ENCODE results near the gene IFT80. TPM values are rescaled to one million over a fixed set of nuclear protein-coding genes. Genes with fewer than 3 reads are reported as not detected.

Gene IFT80
- total and polyA plus RNA-seq, 2 experiments from 2014 or later, result 14.1 to 33.0 TPM

GRCh38 chr3:160399125-160400029, at the start of gene IFT80, which contains the start of gene SMC4 (continued):
- TF ChIP-seq ZNF114 (CRISPR knock-in tag; IDR thresholded peaks at IDR 0.05), result 0 out of 2 replicates have a peak, but pooled peaks have one; percentile 65

- H3K27ac Mint-ChIP-seq, result no peak overlapping the region
- H3K4me2 ChIP-seq, result peak overlapping the region; percentile 80
These were observed 48.5 kb upstream of the IFT80 start for GRCh38 chr3:160447544-160447943.

More at GRCh38 chr3:160447544-160447943, 48.5 kb upstream of the IFT80 start:
- Mint-ChIP-seq H3K36me3 (ENCODE audit: low read depth) (peaks cover 57% of the 10 kb centered on the region), H3K9me3 (peaks cover 7% of the 10 kb centered on the region; the same call in 1 of the 3 replicates), H3K27me3 (ENCODE audit: insufficient read depth, low read depth, poor library complexity) (peaks cover 2% of the 10 kb centered on the region), H3K4me3 (peak overlapping the region; percentile 97), H3K4me1 (peaks cover 16% of the 10 kb centered on the region)
- H3K79me2 ChIP-seq (replicated peaks; ENCODE audit: insufficient read depth), result peaks cover 66% of the 10 kb centered on the region
- peaks cover 10% of the 10 kb centered on the region for H3K4me1 ChIP-seq (ENCODE audit: insufficient read depth)
- no peak overlapping the region for H3K27ac ChIP-seq (ENCODE audit: low read depth)
- no peak overlapping the region for H2AFZ ChIP-seq
- DNase-seq (ENCODE audit: low spot score) (no peak), ATAC-seq (no peak)
- H3F3A ChIP-seq (replicated peaks; ENCODE audit: low read depth), result no peaks in the 10 kb centered on the region
- H3K4me3 ChIP-seq, result peak overlapping the region; percentile 65
- H3K9me2 ChIP-seq (ENCODE audit: insufficient read depth), result no peaks in the 10 kb centered on the region
- TF ChIP-seq ZNF462 (CRISPR knock-in tag; IDR thresholded peaks at IDR 0.05), result no peak
- no peak for TF ChIP-seq JUNB (IDR thresholded peaks at IDR 0.05; ENCODE audit: unreplicated experiment)
- peaks cover 8% of the 10 kb centered on the region; the same call in 1 of the 2 replicates for H4K20me1 ChIP-seq (replicated peaks; ENCODE audit: insufficient read depth)
- no peaks in the 10 kb centered on the region for H3K27me3 ChIP-seq (ENCODE audit: insufficient read depth)
- peaks cover 16% of the 10 kb centered on the region for H3K36me3 ChIP-seq (ENCODE audit: insufficient read depth)

Data from GM23338 (cell line).